Stimulated activated naive CD8-positive, alpha-beta T cell treated with anti-CD3 and anti-CD28 coated beads, Interleukin-15, Interleukin-2, amounts not matched to agents 100 ng/mL and 50 ng/mL, for 24 hours (primary cell): Measurements from ENCODE around the gene FGF3.
"Not testable (repeated sequence)": the region's sequence is repeated elsewhere in the genome, so short reads cannot be mapped to it uniquely, and the experiment has no call there.

Experiments used
- H3K27ac Mint-ChIP-seq: one replicate; pipeline ENCODE4 v1.8.0; 2021; ENCODE audit warnings: mild to moderate bottlenecking, mixed read lengths
- H3K27me3 Mint-ChIP-seq: one replicate; pipeline ENCODE4 v1.8.0; 2021; ENCODE audit warnings: mixed read lengths
- H3K36me3 Mint-ChIP-seq: one replicate; pipeline ENCODE4 v1.8.0; 2021; ENCODE audit warnings: low read depth, mixed read lengths
- H3K4me1 Mint-ChIP-seq: one replicate; pipeline ENCODE4 v1.8.0; 2021; ENCODE audit warnings: low read depth, mixed read lengths
- H3K4me3 Mint-ChIP-seq: one replicate; pipeline ENCODE4 v1.8.0; 2021; ENCODE audit warnings: mild to moderate bottlenecking, mixed read lengths
- H3K9me3 Mint-ChIP-seq: one replicate; pipeline ENCODE4 v1.8.0; 2021; ENCODE audit warnings: mixed read lengths

The FGF3 gene

DNA sequence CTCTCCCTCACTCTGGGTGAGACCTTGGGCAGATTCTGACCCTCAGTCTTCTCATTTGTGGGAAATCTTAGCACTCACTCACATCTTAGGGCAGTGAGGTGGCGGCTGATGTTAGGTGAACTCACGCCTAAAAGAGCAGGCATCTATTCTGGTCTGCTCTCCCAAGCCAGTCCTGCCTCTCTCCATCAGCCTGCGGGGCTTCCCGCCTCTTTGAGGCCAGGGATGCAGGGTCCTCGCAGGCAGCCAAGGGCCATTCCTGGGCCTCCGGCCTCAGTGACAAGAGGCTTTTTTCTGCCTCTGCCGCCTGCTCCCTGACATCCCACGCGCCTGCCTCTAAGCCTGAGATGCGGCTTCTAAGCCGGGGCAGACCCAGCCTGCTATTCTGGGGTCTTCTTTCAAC, 30.3 kb downstream of the FGF3 start:
- Mint-ChIP-seq H3K27ac (no peak overlapping the region), H3K4me3 (no peak overlapping the region), H3K9me3 (no peaks in the 10 kb centered on the region), H3K4me1 (no peaks in the 10 kb centered on the region), H3K27me3 (no peaks in the 10 kb centered on the region), H3K36me3 (no peaks in the 10 kb centered on the region)

- Mint-ChIP-seq H3K27me3 (peaks cover 2% of the 10 kb centered on the region), H3K4me3 (no peak overlapping the region), H3K27ac (no peak overlapping the region), H3K9me3 (no peaks in the 10 kb centered on the region), H3K36me3 (no peaks in the 10 kb centered on the region), H3K4me1 (no peaks in the 10 kb centered on the region)
These were observed 31.3 kb downstream of the FGF3 start for GRCh38 chr11:69787906-69788305.

DNA sequence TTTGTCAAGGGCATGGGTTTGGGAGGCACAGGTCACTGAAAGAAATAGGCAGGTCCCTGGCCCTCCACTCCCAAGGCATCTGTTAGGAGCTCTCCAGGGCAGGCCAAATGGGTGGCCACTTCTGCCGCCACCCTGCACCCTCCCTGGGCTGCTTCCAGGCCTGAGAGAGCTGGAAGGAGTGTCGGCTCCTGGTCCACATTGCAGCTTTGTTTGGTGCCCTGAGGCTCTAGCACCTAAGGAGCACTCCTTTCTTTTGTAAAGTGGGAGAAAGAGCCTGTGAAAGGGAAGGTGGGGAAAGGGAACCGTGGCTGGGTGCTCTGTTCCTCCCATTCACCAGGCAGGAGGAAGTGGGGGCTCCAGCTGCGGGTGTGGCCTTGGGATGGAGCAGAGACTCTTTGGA, 31.8 kb downstream of the FGF3 start:
- Mint-ChIP-seq H3K27me3 (peaks cover 4% of the 10 kb centered on the region), H3K4me3 (no peak overlapping the region), H3K27ac (no peak overlapping the region), H3K36me3 (no peaks in the 10 kb centered on the region), H3K9me3 (no peaks in the 10 kb centered on the region), H3K4me1 (no peaks in the 10 kb centered on the region)

DNA sequence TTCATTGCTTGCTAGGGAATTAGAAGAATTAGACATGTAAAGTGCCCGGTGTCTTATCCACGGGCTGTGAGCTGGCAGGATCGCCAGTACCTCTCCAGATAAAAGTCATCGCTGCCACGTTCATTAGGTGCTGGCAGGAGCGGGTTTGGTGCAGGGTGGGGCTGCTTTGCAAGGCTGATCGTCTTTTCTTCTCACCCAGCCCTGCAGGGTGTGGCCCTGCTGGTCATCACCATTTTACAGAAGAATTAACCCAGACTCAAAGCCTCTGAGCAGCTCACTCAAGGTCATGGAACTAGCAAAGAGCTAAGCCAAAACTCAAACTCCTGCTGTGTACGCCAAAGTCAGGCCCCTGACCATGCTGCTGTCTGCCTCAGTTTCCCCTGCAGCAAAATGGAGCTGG, 38.0 kb downstream of the FGF3 start:
- Mint-ChIP-seq H3K27ac (no peak overlapping the region), H3K36me3 (no peaks in the 10 kb centered on the region), H3K9me3 (no peaks in the 10 kb centered on the region), H3K4me1 (no peaks in the 10 kb centered on the region), H3K27me3 (peaks cover 29% of the 10 kb centered on the region), H3K4me3 (no peak overlapping the region)

- Mint-ChIP-seq H3K27me3 (peaks cover 41% of the 10 kb centered on the region), H3K4me3 (no peak overlapping the region), H3K9me3 (no peaks in the 10 kb centered on the region), H3K4me1 (no peaks in the 10 kb centered on the region), H3K27ac (no peak overlapping the region), H3K36me3 (no peaks in the 10 kb centered on the region)
These were observed 40.8 kb downstream of the FGF3 start for GRCh38 chr11:69778373-69778772.

DNA sequence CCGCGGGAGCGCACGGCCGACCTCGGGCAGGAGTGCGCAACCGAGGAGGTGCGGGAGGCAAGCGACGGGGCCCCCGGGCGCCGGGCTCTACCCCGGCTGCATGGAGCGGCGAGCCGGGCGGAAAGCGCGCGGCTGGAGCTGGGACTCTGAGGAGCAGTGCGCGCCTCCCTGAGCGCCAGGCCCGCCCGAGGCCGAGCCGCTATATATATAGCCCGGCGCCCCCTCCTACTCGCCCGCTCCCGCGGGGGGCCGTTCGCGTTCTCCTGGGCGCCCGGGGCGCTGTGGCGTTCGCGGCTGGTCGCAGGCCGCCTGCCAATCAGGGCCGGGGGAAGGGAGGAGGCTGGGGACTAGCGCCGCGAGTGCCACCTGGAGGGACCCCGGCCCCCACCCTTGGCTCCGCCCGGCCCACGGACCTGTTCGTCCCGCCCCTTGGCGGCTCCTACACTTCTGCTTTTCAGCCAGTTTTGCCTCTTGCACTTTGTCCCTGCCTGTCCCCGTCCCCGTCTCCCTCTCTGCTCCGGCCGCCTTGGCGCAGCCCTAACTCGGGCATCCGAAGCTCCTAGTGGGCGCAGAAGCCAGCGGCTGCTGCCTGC, 44.0 kb downstream of the FGF3 start, which contains the start of gene FGF4:
Gene FGF4, minus strand, starts transcription at position 179 of the 593 bp plus-strand sequence. CDS start 257 bp downstream, outside the sequence.
- Mint-ChIP-seq H3K4me3 (no peak within 1 kb of the TSS), H3K9me3 (no peaks in the 10 kb centered on the region), H3K27me3 (peaks cover 60% of the 10 kb centered on the region), H3K27ac (no peak within 1 kb of the TSS), H3K4me1 (no peaks in the 10 kb centered on the region), H3K36me3 (no peaks in the 10 kb centered on the region)

GRCh38 chr11:69774354-69775162, 44.7 kb downstream of the FGF3 start:
- no peaks in the 10 kb centered on the region for H3K4me1 Mint-ChIP-seq
- H3K27me3 Mint-ChIP-seq, result peaks cover 58% of the 10 kb centered on the region
- H3K4me3 Mint-ChIP-seq, result no peak overlapping the region
- H3K9me3 Mint-ChIP-seq, result no peaks in the 10 kb centered on the region
- no peaks in the 10 kb centered on the region for H3K36me3 Mint-ChIP-seq
- H3K27ac Mint-ChIP-seq, result no peak overlapping the region

DNA sequence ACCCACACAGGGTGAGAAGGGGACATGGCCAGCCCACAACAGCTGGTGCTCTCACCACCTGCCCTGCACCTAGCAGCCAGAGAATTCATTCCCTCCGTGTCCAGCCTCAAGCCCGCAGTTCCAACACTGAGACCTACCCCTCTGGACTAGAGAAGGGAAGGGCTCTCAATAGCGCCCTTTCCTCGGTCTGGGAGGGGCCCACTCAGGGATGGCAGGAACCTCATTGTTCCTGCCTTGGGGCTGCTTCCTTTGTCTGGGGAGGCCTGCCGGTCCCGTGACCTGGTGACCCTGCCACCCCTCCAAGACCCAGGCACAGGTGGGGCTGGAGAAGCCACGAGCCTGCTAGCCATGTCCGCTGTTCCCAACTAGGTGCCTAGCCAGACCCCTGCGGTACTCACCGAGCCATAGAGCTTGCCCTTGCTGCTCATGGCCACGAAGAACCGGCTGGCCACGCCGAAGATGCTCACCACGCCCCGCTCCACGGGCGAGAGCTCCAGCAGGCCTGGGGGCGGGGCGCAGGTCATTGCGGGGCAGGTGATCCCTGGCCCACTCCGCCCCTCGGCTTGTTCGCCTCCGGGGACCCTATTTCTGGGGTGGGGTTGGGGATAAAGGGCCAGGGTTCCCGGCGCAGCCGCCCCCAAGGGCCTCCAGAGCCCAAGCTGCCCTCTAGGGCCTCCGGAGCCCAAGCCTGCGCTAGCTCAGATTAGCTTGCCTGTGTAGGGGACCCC, 45.4 kb downstream of the FGF3 start:
- Mint-ChIP-seq H3K9me3 (no peaks in the 10 kb centered on the region), H3K27ac (no peak overlapping the region), H3K4me1 (no peaks in the 10 kb centered on the region), H3K27me3 (peaks cover 58% of the 10 kb centered on the region), H3K36me3 (no peaks in the 10 kb centered on the region), H3K4me3 (no peak overlapping the region)

GRCh38 chr11:69771466-69771865, 47.8 kb downstream of the FGF3 start:
- Mint-ChIP-seq H3K36me3 (no peaks in the 10 kb centered on the region), H3K4me3 (no peak overlapping the region), H3K27me3 (peaks cover 43% of the 10 kb centered on the region), H3K9me3 (no peaks in the 10 kb centered on the region), H3K27ac (no peak overlapping the region), H3K4me1 (no peaks in the 10 kb centered on the region)

DNA sequence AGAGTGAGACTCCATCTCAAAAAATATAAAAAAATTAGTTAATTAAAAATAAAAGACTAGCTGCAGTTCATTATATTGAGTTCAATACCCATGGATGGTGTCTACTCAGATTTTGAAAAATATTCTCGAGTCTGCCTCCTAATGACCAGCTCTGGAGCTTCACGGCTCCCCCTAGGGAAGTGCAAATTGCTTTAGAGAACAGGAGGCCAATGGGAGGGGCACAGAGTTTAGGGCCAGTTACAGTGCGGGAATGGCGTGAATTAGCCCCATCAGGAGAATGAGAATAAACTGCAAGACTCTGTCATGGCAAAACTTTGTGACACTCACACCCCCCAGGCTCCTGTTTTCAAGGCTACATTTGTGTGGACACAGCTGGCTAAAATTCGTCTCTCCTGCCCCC, 48.7 kb downstream of the FGF3 start:
- H3K27ac Mint-ChIP-seq, result no peak overlapping the region
- H3K4me1 Mint-ChIP-seq, result no peaks in the 10 kb centered on the region
- H3K27me3 Mint-ChIP-seq, result peaks cover 36% of the 10 kb centered on the region
- no peaks in the 10 kb centered on the region for H3K36me3 Mint-ChIP-seq
- no peak overlapping the region for H3K4me3 Mint-ChIP-seq
- H3K9me3 Mint-ChIP-seq, result no peaks in the 10 kb centered on the region

DNA sequence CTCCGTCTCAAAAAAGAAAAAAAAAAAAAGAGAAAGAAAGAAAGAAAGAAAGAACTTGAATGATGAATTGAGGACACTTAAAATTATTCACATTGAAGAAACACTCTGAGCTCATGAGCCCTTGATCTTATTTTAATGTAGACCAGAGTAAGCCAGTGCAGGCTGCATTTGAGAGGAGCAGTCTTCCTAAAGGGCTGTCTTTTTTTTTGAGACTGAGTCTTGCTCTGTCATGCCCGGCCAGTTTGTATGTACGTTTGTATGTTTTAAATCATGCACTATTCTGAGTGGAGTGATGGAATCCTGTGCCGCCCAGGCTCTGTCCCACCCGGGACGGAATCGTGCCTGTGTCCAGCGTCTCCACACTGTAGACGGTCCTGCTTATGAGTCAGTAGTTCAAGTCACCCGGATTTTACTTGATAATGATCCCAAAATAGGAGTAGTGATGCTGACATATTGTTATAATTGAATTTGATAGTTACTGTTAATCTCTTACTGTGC, 53.7 kb downstream of the FGF3 start:
- Mint-ChIP-seq H3K4me1 (no peaks in the 10 kb centered on the region), H3K4me3 (no peak overlapping the region), H3K27me3 (peaks cover 10% of the 10 kb centered on the region), H3K27ac (no peak overlapping the region), H3K36me3 (no peaks in the 10 kb centered on the region), H3K9me3 (no peaks in the 10 kb centered on the region)

- H3K27me3 Mint-ChIP-seq, H3K4me3 Mint-ChIP-seq, H3K4me1 Mint-ChIP-seq: not testable (repeated sequence)
These were observed 54.3 kb downstream of the FGF3 start for GRCh38 chr11:69764918-69765317.

GRCh38 chr11:69760319-69760718, 58.9 kb downstream of the FGF3 start:
- no peak overlapping the region for H3K27ac Mint-ChIP-seq
- no peaks in the 10 kb centered on the region for H3K9me3 Mint-ChIP-seq
- peaks cover 15% of the 10 kb centered on the region for H3K27me3 Mint-ChIP-seq
- H3K4me3 Mint-ChIP-seq, result no peak overlapping the region
- no peaks in the 10 kb centered on the region for H3K36me3 Mint-ChIP-seq
- H3K4me1 Mint-ChIP-seq, result no peaks in the 10 kb centered on the region

More at GRCh38 chr11:69764918-69765317, 54.3 kb downstream of the FGF3 start:
- H3K27ac Mint-ChIP-seq, H3K9me3 Mint-ChIP-seq, H3K36me3 Mint-ChIP-seq: not testable (repeated sequence)
